GM21825 (cell line): ENCODE data around the gene PHACTR1.

ENCODE experiments used
- ATAC-seq: cut with Tn5 transposase; IDR thresholded peaks from one replicate; pipeline ENCODE4 v1.9.1; 2021; ENCODE audit warnings: mild to moderate bottlenecking, moderate library complexity; ENCODE audit not compliant: unreplicated experiment

Gene PHACTR1

DNA sequence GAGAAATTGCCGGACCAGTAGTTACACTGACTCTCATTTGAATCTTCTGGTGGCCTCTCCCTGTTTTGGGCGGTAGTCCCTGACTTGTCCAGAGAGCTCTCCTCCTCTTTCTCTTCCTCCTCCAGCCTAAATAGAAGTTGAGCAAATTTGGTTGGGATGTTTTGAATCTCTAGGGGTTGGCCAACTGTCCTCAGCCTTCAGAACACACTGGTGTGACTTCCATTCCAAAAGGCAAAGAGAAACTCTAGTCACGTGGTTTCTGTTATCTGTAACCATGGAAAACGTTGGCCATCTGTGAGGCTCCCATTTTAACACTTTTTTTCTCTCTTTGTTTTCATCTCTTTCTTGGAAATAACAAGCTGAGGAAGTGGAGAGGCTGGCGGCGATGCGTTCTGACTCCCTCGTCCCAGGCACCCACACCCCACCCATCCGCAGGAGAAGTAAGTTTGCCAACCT is 336.5 kb downstream of the PHACTR1 start:
- ATAC-seq: no peak

DNA sequence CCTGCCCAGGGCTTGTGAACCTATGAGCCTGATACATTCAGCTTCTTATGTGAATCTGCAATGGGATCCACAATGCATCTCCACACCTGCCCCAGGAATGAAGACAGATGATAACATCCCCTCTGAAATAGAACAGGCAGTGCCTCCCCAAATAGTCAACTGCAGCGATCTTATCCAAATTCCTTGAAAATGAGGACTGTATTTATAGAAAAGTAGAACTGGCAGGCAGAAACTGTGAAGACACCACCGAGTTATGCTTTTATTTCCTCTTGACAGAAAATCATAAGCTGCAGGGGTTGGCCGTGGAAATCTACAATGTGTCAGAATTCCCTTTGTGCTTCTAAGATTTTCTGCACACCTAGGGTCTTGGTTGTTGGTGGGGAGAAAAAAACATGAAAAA is 341.5 kb downstream of the PHACTR1 start:
- no peak for ATAC-seq

DNA sequence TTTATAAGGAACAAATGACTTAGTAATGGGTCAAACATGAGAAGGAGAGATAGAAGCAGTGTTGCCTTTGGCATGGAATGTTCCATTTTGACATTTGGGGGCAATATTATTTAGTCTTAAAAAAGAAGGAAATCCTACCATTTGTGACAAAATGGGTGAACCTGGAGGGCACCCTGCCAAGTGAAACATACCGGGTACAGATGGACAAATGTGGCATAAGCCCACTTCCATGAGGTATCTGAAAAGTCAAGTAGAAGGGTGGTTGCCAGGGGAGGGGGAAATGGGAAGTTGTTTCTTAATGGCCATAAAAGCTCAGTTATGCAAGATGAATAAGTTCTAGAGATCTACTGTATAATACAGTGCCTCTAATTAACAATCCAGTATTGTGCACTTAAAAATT is 342.5 kb downstream of the PHACTR1 start:
- ATAC-seq: no peak

DNA sequence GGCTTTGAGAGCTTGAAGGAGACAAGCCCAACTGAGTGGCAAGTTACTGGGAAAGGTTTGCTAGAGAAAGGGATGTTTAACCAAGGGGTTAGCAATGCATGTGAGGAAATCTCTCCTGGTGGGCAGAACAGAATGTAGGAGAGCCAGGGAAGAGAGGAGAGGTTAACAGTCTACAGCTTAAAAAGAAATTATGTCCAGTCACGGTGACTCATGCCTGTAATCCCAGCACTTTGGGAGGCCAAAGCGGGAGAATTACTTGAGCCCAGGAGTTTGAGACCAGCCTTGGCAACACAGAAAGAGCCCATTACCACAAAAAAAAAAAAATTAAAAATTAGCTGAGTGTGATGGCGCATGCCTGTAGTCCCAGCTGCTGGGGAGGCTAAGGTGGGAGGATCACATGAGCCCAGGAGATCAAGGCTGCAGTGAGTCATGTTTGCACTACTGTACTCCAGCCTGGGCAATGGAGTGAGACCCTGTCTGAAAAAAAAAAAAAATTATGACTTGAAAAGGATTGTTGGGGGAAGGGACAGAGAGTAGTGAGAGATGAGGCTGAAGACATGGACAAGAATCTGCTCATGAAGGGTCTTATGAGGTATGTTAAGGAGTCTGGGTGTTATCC is 346.8 kb downstream of the PHACTR1 start:
- no peak for ATAC-seq

DNA sequence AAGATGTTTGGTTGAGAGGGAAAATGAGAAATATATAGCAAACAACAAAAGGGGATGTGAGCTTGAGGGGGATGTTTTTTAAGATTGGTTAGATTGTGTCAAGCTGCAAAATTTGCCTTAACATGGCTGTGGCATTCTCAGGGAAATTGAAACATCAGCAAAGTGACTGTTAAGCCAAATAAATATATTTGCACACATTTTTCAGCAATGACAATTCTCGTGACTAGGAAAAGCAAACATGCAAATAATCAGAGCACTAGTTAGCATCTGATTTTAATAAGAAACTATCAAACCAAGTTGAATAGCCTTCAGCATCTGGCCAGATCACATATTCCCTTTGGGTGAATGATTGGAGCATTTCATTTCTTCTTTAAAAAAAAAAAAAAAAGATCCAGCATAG is 349.0 kb downstream of the PHACTR1 start:
- ATAC-seq: no peak

DNA sequence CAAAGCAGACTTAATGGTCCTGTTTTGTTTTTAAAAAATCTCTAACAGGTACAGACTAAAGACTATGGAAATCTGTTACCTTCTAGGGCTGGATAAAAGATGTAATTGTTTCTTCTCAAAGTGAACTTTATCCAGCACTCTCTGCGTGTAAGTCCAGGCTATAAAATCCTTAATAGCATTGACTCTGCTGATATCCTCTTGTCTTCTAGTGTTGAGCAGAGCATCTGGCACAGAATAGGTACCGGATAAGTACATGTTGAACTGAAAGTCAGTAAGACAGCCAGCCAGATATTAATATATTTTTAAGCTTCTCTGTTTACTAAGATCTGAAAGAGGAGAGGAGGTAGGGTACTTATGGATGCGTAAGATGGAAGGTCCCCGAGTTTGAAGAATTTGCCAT is 349.5 kb downstream of the PHACTR1 start:
- ATAC-seq: no peak

DNA sequence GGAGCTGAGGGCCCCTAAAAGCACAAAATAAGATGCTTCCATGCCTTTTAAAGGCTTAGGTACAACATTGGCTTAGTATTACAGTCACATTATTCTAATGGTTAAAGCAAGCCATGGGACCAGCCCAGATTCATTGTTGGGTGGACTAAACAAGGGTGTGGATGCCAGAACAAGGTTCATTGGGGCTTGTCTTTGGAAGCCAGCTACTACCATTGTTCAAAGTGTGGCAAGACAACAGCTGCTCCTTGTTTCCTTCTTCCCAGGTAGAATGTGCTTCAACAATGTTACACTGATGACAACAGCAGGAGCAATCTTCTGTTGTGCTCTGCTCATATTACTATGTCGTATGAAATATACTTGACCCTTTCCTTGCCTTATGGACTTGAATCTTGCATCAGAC is 350.3 kb downstream of the PHACTR1 start:
- no peak for ATAC-seq

DNA sequence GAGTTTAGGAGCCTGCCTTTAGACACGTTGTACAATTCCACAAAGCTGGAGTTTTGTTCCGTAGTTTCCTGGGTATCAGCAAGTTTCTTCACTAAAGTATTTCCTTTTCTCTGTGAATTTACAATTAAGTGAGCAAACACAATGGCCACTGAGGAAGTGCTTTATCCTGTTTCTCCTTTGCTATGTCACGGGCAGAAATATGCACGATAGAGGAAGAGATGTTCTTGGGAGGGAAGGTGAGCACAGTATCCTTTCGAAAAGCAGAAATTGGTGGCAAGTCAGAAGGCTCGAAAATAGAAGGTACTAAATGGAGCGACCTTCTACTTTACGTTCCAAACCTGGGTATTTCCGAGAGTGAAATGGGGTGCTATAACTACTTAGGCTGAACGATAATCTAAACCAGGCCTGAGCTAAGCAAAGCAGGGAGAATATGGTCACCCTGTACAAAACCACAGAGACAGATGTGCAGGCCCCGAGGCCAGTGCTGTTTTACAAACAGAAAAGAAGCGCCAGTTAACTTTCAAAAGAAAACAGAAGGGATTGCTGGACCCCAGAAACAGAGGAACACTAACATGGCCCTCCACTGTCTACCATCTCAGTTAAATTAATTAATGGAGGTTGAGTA is 352.1 kb downstream of the PHACTR1 start:
- no peak for ATAC-seq

DNA sequence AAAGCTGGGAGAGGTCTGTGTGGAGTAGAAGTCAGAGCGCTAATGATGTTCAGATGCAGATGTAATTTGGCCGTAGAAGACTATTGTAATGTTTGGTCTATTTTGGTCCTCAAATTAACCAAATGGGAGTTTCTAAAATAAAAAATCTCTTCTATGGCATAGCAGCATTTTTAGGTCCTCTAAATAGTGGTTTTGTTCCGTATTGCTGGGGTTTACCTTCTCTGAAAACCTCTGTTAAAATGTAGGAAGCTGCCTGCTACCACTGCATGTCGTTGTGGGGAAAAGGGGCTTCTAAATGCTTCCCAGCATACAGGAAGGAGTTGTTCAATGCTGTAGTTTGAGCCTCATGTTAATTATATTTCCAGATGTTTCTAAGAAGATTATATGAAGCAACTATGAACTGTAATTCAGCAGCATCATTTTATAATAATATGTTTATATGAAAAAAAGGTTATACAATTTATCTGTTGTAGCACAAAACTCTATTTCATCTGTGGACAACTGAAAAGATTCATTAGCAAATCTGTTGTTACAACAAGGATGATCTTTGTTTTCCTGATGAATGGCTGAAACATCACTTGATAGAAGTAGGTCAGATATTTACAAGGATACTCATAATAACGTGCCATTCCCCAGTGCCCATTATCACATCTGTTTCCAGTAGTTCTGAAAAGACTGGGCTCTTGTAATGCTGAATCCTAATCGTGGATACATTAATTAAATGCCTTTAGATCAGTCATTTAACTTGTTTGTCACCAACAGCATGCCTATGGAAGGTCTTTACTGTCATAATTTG is 355.2 kb downstream of the PHACTR1 start:
- ATAC-seq: no peak

DNA sequence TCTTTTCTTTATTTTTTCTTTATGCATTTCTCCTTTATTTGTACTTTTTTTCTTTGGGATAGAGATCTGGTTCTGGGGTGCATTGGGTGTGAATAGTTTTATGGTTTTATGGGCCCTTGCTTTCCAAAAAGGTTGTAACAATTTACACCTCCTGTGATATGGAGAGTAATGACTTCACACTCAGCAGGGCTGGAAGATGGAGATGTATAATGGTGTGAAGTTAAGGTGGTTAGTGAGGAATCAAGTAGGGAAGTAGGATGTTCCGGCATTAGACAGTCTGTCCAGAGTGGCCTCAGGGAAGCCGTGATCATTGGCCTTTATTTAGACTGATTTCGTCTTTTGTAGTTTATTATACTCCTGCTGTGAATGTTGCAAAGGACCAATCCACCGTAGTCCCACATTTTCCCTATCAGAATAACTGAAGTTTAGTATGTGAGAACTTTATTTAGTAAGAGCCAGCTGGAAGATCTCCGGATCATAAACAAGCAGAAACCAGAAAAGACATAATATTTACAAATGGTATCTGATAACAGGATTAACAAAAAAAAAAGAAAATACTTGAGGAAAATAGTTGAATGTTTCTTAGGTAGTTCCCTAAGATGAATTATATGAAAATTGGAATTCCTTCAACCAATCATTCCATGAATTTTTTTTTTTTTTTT is 356.2 kb downstream of the PHACTR1 start:
- no peak for ATAC-seq

DNA sequence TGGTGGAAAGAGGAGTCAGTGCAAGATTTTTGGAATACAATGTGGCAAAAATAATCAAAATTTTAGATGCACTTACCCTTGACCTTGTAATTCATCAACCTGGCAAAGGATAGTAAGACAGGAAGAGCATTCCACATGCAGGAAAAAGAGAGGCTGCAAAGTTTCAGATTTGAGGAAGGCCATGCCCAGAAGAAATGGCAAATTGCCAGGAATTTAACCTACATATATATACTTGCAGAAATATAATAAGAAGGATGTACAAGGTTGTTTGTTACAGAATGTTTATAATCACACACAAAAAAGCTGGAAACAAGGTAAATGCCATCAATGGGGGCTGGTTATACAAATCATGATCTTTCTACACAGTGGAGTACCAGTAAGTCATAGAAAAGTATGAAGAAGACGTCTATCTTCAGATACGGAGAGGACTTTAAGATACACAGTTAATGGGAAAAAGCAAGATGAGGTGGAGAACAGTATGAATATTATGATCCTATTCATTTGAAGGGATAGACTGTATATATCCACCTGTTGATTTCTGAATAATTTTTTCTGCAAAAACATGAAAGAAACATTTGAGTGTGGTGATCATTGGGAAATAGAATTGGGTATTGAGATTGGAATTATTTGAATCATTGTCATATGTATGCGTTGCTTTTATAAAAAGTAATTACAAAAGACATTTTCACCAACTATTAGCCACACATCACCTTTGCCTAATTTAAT is 358.0 kb downstream of the PHACTR1 start:
- no peak for ATAC-seq

DNA sequence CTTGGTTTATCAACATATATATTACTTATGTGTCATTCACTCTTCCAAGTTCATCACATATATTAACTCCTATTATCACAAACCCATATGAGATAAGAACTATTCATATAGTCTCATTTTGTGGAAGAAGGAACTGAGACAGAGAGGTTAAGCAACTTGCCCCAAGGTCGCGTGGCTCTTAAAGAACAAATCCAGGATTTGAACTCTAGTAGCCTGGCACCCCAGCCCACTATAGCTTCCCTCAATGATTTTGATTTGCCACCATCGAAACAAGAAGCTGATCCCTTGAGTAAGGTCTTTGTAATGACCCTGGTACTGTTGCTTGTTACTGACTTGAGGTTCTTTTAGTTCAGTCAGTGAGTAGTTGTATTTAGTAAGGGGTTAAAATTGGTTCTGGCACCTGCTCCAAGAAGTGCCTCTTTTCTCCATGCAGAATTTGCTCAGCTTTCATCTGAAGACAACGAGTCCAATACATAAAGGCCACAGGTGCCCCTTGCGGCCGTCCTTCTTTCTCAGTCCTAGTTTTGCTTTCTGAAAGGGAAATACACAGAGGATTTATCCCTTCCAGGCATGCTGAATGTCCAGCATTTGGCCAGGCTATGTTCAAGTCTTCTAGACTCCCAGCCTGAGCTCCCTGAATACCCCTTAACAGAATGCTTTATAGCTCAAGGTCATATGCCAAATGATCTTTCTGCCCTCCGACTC is 358.7 kb downstream of the PHACTR1 start:
- ATAC-seq: no peak

DNA sequence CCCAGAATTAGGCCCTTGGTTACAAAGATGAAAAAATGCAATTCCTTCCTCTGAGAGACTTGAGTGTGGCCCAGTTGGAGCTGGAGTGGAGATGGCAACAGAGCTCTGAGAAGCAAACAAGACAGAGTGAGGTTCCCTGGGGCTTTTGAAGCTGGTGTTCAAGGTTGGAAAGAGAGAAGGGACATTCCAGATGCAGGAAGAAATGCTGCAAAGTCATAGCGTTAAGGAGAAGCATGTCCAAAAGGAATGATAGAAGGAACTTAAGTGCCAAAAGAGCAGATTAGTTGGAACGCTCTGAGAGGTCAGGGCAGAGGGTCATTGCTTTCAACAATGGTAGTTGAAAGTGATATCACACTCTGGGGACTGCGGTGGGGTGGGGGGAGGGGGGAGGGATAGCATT is 360.0 kb downstream of the PHACTR1 start:
- ATAC-seq: no peak

DNA sequence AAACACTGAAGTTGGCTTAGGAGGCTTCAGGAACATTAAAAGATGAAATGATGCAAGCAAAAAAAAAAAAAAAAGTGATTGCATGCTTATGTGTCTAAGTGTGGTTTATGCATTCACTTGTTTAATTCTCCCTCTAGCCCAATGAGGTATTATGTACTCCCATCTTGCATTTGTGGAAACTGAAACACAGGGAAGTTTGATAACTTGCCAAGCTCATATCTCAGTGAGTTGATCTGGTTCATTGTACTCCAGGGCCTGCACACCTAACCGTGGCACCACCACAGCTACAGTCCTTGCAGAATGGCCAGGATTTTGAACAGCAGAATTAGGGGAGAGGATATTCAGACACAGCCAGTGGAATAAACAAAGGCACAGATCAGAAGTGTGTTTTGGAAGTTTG is 360.6 kb downstream of the PHACTR1 start:
- no peak for ATAC-seq

DNA sequence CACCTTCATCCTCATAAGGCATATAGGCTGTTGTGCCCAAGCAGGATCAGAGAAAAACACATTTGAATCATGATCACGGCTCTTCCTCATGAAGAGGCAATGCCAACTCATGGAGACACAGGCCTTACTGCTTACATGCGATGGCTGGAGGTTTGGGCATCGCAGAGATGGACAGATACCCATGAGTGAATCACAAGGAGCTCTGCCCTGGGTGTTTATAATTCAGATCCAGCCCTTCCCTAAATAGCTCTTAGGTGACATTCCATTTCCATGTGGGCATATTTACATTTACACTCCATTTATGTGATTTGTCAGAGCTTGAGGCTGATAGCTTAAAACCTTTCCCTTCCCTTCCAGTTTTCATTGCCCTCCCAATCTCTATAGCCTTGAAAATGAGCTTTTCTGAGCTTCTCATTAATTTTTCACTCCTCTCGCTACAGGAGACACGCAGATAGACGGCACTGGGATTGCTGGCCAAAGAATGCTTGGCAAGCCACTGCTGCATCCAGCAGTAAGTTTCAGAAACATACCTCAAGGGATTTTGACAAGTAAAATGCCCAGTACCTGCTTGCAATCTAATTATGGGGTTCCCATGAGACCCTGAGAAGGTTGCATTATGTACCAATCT is 362.6 kb downstream of the PHACTR1 start:
- no peak for ATAC-seq

DNA sequence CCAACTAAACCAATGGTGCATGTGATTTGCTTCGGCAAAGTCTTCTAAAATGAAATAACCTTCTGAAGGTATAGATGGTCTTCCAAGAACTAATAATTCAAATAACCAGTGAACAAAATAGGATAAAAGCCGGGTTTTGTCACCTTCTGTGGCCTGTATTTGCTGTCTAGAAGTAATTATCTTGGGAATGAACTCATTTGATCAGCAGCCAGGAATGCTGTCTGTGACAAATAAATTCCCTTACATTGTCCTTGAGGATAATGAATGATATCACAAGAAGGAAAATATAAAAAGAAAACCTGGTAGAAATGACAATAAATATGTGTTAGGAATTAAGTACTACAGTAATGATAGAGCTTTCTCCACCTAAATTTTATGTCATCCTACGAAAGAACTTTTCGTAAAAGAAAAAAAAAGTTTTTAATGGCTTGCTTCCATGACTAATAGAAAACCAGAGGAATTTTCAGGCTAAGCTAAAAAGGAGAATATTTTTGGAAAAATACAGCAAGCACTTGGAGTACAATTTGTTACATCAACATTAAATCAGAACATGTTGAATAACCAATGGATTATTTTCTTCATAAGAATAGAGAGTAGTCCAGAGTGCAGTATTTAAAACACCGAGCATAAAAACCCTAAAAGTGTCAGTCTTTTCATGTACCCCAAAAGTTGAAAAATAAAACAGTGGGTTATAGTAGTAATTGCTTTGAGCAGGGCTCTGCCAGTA is 364.1 kb downstream of the PHACTR1 start:
- ATAC-seq: no peak

DNA sequence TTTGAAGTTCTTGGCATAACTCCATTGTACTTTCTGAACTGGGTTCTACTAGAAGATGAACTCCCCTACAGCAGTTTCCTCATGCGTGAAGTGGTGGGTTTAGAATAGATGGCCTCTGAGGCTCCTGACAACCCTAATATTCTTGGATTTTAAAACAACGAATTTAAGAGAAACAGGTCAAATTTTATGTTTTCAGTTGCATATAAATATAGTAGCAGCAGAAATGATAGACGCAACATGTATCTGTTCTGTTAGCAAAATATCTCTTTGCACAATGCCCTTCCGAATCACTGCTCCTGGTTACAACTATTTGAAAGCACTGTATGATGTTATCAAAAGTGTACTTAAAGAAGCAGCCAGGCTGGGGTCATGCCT is 364.6 kb downstream of the PHACTR1 start:
- no peak for ATAC-seq

DNA sequence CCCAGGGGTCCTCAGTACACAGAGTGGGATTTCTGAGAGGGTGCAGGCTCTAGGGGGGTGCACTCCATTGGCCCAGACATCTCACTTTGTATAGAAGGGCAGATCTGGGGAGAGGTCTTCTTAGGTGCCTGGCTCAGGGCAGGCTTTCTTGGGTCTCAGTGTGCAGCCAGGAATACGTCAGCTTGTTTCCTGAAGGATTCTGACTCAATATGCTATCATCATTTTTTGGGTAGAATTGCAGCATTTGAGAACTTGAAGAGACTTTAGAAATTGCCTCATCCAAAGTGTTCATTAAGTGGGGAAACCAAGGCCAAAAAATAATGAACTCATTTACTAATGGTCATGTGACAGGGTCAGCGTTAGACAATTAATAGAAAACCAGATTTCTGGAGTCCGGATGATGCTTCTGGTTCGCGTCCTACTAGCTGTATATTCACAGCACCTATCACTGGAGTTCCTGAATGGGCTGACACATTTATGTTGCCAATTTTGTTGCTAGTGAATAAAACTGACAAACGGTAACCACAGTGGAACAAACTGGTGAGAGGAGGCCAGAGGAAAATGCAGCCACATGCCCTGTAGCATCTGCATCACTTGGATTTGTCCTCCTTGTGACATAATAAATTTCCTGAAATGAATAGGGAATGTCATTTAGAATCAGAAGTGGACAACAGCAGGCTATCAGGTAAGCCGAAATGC is 372.9 kb downstream of the PHACTR1 start:
- no peak for ATAC-seq

DNA sequence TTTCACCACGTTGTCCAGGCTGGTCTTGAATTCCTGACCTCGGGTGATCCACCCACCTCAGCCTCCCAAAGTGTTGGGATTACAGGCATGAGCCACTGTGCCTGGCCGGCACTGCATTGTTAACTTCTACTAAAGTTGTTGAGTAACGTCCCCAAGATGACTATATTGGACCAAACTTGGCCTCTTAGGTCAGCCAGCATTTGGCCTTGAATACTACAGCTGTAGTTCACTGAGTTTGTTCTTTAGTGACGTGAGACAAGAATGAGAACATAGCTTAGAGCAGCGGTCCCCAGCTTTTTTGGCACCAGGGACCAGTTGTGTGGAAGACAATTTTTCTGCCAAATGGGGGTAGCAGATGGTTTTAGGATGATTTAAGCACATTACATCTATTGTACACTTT is 374.6 kb downstream of the PHACTR1 start:
- no peak for ATAC-seq
